ENCODE results near the gene ATP5F1D.

The ATP5F1D gene

DNA sequence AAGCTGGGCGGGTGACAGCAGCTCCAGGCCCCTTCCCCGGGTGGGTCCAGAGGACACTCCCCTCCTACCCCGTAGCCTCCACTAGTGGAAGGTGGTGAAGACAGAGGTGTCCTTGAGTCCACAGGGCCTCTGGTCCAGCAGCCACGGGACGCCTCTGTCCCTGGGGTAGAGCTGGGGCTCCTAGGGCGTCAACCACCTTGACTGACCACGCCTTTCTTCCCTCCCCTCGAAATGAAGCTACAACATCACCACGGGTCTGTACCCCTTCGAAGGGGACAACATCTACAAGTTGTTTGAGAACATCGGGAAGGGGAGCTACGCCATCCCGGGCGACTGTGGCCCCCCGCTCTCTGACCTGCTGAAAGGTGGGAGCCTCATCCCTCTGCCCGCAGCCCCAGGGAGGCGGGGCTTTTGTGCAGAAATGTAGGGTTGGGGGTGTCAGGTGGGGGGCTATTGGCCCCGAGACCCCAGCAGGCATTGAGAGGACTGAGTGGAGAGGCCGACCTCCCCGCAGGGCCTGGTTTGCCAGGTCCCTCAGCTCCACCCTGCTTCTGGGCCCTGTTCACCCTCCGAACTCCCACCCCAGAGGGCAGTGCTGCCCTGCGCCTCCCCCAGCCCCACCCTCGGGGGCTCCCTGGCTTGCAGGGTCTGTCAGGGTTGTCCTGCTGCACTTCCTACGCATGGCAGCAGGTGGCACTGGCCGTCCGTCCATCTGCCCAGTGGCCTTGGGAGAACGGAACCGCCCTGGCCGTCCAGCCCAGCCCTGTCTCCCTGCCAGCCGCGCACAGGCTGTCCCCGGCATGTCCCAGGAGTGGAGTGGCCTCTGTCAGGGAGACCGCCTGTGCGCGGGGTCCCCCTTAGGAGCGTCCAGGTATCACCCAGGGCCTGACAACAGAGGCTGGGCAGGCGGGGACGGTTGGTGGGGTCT is 20.3 kb upstream of the ATP5F1D start:
- DNase-seq (ENCODE audit: low read depth): no peak

DNA sequence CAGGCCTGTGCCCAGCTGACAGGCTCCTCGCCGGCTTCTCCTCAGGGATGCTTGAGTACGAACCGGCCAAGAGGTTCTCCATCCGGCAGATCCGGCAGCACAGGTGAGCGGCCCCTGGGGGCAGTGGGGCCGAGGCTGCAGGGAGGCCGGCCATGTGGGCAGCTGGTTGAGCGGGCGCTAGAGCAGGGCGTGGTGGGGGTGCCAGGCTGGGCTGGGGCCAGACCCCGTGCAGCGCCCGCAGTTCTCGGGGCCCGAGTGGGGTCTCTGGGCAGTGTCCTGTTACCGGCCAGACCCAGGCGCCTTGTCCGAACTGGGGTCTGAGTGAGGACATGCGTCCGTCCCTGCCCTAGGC is 19.7 kb upstream of the ATP5F1D start:
- DNase-seq (ENCODE audit: low read depth): no peak

DNA sequence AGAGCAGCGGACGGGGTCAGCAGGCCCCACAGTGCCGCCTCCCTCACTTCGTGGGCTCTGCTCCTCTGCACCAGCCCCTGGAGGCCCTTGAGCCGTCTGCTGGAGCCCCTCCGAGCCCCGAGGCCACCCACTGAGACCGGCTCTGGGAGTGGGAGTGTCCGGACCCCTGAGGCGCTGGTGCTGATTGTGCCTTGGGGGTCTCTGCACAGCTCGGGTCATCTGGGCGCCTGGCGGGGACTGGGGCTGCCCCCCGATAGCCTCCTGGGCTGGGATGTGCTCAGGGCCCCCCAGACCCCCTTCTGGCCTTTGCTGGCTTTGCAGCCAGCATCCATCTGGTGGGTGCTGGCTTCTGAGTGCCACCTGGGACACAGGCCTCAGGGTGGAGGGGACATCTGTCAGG is 19.2 kb upstream of the ATP5F1D start:
- no peak for DNase-seq (ENCODE audit: low read depth)

DNA sequence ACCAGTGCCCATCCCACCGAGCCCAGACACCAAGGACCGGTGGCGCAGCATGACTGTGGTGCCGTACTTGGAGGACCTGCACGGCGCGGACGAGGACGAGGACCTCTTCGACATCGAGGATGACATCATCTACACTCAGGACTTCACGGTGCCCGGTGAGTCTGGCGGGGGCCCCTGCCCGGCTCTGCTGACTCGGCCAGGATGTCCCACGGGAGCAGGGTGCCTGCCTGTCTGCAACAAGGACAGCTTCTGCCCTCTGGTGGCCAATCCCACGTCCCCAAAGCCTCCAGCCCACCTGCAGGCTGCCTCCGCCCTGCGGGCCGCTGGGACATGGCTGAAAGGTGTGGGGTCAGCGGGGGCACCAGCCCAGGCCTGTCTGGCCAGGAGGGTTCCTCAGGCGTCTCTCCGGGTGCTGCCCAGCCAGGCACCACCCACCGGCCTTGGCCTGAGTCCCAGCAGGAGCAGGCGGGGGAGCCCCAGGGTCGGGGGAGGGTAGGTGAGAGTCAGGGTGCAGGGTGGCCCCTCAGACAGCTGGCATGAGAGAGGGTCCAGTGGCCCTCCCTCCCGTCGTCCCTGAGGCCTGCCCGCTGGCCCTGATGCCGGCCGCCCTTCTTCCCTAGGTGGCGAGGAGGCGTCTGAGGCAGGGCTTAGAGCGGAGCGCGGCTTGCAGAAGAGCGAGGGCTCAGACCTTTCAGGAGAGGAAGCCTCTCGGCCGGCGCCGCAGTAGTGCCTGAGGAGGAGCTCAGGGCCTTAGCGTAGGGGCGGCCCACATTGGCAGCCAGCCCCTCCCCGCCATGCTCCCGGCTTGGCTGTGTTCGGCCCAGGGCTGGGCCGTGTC is 18.3 kb upstream of the ATP5F1D start:
- no peak for DNase-seq (ENCODE audit: low read depth)

DNA sequence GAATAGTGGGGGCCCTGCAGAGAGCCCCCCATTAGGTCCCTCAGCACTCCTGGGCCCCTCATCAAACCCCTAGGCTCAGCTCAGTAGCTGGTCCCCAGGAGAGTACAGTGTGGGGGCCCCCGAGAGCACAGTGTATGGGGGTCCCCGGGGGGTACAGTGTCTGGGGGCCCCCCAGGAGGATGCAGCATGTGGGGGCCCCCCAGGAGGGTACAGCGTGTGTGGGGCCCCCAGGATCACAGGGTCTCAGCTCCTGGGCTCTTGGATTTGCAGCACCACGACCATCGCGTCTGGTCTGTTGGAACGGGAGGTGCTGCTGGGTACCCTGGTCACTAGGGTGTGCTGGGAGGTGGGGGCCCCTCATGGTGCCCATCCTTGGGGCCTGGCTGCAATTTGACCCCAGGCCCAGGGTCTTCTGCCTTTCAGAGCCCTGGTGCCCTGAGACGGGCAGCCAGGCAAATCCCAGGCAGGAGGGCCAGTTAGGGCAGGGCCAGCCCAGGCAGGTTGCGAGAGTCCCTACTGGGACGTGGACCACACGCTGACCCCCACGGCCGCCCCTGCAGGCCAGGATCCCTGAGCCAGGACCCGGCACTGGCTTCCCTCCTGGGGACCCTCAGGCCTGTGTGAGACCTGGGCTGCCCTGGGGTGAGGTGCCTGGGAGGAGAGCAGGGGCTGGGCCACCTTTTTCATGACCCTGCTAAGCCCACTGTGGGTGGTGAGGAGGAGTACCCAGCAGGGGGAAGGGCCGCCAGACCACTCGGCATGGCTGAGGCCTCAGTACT is 17.3 kb upstream of the ATP5F1D start:
- no peak for DNase-seq (ENCODE audit: low read depth)

DNA sequence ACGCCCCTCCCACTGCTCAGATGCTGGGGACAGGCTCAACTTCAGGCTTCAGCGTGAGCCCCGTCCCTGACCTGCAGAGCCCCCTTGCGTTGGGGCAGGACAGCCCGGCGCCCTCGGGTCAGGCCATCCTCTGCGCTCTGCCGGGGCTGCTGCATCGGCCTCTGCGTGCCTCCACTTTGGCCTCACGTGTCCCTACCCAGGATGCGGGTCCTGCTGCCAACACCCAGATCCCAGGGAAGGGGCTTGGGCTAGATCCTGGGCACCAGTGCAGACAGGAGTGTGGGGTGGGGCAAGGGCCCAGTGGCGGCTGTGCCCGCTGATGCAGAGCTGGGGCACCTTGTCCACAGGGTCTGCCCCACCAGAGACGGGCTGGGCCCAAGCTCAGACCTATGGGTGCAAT is 16.7 kb upstream of the ATP5F1D start:
- DNase-seq (ENCODE audit: low read depth): no peak

DNA sequence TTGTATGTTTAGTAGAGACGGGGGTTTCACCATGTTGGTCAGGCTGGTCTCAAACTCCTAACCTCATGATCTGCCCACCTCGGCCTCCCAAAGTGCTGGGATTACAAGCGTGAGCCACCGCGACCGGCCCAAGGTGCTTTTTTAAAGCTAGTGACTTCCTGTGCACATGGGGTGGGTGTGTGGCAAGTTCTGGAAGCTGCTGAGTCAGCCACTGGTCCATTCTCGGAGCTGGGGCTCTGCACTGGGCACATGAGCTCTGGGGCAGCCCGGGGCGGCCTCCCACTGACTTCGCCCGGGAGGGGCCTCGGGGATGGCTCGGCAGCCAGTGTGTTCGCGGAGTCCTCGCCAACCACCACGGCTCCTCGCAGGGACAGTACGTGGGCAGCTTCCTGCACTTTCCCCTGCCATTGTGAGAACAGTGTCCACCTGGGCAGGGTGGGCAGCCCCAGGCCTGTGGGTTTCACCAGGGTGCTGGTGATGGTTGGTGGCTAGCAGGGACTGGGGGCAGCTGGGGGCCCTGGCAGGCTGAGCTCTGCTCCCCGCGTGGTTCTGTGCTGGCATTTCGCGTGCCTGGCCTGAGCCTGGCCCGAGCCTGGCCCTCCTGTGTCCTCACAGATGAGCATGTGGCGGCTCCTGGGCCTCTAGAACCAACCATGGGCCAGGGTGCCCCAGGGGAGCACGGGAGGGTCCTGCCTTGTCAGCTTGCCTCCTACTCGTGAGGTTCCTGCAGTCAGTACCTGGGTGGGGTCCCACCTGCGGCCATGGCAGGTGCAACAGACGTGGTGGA is 15.9 kb upstream of the ATP5F1D start:
- no peak for DNase-seq (ENCODE audit: low read depth)

DNA sequence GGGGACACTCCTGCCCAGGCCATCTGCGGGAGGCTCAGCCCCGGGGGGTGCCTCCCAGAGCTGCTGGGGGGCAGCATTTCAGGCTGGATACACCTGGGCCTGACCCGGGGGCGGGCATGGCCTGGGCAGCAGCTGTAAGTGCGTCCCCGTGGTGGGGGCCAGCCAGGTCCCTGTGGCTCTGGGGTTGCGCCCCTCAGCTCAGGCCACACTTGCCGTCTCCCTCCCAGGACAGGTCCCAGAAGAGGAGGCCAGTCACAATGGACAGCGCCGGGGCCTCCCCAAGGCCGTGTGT is 15.4 kb upstream of the ATP5F1D start:
- DNase-seq (ENCODE audit: low read depth): no peak

DNA sequence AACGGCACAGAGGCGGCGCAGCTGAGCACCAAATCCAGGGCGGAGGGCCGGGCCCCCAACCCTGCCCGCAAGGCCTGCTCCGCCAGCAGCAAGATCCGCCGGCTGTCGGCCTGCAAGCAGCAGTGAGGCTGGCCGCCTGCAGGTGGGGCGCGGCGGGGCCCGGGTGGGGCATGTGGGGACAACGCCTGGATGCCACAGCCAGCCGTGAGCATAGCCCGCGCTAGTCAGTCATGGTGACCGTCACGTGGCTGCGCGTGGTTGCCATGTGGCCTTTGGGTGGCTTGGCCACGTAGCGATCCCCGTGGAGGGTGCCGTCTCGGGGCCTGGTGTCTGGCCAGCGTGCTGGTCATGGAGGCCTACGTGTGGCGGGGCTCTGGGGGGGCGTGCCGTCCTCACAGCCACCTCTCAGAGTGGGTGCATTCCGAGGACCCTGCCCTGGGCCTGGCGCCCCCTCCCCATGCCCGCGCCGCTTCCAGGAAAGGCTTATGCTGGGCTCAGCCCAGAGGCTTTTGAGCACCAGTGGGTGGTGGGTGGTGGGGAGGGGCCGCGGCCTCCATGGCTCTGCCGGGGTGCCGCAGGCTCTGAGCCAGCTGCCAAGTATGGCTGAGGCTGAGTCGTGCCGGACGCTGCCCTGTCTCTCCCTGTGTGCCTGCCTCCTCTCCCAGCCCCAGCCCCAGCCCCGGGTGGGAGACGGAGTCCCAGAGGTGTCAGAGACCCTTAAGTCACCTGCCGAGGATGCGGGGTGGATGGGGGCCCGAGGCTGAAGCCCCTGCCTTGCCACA is 14.8 kb upstream of the ATP5F1D start:
- DNase-seq (ENCODE audit: low read depth): no peak

DNA sequence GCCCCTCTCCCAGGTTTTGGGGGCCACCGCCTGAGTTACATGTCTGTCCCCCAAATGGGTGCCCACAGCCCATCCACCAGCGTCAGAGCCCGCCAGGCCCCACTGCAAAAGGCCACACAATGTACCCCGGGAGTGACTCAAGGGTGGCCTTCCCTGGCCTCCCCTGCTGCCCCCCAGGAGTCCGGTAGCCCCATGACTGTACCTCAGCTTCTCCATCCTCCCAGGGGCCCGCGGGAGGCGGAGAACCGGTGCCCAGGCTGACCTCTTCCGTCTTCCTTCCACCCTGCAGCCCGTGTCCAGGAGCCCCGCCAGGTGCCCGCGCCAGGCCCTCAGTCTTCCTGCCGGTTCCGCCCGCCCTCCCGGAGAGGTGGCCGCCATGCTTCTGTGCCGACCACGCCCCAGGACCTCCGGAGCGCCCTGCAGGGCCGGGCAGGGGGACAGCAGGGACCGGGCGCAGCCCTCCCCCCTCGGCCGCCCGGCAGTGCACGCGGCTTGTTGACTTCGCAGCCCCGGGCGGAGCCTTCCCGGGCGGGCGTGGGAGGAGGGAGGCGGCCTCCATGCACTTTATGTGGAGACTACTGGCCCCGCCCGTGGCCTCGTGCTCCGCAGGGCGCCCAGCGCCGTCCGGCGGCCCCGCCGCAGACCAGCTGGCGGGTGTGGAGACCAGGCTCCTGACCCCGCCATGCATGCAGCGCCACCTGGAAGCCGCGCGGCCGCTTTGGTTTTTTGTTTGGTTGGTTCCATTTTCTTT is 14.1 kb upstream of the ATP5F1D start:
- DNase-seq (ENCODE audit: low read depth): no peak

DNA sequence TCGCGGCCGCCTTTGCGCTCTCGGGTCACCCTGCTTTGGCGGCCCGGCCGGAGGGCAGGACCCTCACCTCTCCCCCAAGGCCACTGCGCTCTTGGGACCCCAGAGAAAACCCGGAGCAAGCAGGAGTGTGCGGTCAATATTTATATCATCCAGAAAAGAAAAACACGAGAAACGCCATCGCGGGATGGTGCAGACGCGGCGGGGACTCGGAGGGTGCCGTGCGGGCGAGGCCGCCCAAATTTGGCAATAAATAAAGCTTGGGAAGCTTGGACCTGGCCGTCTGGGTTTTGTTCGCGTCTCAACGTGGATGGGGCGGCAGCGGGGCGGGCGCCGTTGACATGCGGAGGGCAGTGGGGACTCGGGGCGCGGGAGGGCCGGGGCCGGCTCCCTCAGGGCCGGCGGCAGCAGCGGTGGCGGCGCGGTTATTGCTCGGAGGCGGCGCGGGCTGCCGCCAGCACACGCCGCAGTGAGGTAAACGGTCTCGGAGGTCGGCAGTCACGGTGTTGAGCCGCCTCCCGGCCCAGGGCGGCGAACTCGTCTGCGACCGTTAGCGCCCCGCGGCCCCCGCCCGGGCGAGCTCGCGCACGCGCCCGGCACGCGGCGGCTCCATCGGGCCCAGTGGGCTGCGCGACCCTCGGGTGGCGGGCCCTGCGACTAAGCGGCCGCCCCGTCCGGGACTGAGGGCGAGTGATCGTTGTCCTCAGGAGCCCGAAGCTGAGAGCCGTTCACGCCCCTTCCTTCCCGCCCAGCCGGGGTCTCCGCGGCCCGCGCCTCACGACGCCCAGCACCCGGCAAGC is 13.2 kb upstream of the ATP5F1D start:
- DNase-seq (ENCODE audit: low read depth): no peak

DNA sequence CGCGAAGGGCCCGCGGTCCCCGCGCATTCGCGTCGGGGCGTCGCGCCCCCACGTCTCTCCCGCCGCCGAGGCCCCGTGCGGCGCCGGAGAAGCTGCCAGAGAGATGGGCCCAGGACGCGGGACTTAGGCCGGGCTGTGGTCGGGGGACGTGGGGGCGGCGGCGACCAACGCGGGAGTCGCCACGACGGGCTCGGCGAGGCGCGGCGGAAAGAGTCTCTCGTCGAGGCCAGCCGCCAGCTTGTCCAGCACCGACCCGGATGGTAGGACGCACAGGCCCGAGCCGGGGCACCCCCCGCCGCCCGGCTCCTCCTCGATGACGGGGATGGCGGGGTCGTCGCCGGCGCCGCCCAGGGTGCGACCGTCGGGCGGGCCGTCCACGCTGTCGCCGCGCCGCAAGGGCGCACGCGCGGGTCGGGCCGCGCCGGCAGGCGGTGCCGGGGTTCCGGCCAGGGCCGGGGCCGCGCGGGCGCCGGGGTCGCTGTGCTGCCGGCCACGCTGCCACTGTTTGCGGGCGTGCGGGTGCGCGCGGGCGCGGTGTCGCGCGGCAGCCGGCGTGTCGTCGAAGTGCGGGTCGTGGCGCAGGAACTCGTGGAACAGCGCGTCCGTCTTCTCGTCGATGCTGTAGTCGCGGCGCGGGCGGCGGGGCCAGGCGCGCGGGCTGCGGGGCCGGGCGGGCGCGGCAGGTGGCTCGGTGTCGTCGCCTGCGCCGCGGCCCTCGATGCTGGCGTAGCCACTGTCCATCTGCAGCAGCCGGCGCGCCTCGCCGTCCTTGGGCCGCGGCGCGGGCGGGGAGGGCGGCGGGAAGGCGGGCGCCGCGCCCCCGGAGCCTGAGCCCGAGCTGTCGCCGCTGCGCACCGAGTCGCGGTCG is 12.3 kb upstream of the ATP5F1D start:
- no peak for DNase-seq (ENCODE audit: low read depth)

DNA sequence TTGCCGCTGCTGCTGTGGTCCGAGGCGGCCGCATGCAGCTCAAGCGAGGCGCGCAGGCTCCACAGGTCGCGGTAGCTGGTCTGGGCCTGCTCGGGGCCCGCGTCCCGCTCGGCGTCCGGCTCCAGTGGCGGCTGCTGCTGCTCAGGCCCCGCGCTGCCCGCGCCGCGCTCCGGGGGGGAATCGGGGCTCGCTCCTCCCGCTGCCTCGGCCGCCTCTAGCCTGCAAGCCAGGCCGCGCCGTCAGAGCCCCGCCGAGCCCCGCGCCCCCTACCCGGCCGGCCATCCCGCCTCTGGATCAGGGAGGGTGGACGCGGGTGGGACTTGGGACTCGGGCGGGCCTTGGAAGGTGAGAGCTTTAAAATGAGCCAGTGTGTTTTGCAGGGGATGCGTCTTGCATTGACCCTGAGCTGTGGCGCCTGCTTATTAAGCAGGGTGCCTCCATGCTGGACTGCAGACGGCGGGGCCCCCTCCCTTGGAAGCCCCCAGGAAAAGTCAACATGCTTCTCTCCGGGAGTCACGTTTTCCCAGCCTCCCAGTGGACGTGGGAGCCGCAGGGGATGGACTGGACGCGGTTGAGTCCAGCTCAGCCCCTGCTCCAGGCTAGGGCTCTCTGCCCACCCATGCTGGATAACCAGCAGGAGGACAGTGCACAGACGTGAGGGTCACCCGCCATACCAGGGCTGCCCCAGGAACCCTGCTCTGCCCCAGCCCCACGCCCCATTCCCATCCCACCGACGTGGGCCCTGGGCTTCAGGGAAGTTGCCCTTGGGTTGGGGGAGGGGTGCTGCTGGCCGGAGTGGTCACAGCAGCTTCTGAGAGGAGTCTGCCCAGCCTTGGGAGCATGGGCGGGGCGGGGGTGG is 11.4 kb upstream of the ATP5F1D start:
- no peak for DNase-seq (ENCODE audit: low read depth)

DNA sequence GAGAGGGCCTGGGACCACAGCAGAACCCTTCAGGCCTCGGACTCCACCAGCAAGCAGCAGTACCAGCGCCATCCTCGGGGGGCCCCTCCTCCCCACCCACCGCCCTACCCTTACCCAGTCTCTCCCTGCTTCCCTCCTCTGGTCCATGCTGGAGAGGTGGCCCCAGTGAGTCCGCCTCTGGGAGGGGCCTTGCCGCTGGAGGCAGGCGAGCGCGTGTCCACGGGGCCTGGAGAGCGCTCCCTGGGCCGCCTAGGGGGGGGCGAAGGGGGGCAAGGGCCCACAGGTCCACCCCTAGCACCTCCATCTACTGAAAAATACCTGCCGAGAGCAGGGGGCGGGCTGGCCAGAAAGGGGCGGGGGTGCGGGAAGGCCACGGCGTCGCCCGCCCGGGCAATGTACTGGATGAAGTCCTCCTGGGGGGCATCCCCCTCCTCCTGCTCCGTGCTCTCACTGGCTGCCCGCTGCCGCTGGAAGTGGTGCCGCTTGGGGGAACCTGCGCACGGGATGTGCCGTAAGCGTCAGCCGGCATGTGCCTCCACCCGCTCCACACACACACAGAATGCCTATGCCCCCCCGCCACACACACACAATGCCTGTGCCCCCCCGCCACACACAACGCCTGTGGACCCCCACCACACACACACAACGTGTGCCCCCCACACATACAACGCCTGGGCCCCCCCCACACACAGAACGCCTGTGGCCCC is 10.6 kb upstream of the ATP5F1D start:
- no peak for DNase-seq (ENCODE audit: low read depth)

DNA sequence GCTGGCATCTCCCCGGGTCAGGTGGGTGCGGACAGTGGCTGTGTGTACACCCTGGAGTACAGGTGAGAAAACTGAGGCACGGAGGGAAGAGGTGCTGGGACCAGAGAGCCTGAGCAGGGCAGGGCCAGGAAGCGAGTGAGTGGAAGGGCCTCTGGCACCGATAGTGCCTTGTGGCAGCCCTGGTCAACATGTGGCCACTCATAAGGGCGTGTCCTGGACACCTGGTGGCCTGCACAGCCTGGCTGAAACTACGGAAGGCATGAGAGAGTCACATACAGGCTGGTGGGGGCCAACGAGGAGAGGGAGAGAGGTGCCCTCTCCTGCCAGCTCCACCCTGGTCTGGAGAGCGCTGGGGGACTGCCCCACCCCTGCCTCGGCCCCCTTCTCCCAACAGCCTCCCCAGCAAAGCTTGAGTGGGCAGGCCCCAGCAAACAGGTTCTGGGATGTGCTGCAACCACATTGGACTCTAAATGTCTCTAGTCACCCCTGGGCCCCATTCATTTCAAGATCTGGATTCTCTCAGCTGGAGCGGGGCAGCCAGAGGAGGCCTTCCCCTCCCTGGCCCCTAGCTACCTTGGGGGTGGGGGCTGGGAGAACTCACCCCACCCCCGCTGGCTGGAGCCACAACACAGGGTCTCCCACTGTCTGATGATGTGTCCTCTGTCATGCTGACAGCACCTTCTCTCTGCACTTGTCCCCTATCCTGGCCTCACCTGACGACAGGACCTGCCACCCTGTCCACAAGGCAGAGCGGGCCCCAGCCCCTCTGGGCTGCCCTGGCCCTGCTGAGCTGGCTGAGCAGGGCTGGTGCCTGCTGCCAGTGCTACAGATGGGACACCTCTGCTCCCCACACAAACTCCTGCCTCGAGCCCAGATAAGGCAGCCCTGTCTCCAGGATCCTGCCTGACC is 9.6 kb upstream of the ATP5F1D start:
- no peak for DNase-seq (ENCODE audit: low read depth)

DNA sequence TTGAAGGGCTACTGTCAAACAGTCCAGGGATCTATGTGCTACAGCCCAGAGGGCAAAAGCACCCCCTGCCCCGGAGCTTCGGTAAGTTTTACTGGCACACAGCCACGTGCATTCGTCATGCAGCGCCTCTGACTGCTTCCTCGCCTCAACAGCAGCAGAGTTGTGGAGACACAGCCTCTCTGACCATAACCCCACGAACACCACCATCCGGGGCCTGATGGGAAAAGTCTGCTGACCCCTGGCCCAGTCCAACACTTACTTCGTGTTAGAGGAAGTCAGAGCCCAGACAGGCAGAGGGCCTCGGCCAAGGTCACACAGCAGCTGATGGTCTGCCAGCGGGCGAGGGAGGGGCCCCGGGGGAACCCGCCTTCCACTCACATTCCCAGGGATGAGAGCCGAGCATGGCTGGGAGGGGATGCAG is 8.9 kb upstream of the ATP5F1D start:
- no peak for DNase-seq (ENCODE audit: low read depth)

Measured in stimulated activated CD8-positive, alpha-beta memory T cell treated with anti-CD3 and anti-CD28 coated beads, Interleukin-15, amount 100 ng/mL, for 1 hour (primary cell).